ENCODE data around the gene ELL2. TPM values are rescaled to one million over a fixed set of nuclear protein-coding genes. Genes with fewer than 3 reads are reported as not detected.
A peak's percentile ranks its signal among the peaks of the same experiment; 100 is the strongest.

The ELL2 gene
- total and polyA plus RNA-seq, 2 donors (not counting 1 experiment from before 2014, with no cell fraction given), result 68.5 to 121 TPM

- Histone ChIP-seq H3K36me3 (ENCODE audit: control insufficient read depth, insufficient read depth, low read length) (no peaks in the 10 kb centered on the region), H3K4me3 (replicated peaks in 1 of 4; ENCODE audit: control extremely low read depth in 1 of 4, insufficient read depth in 1 of 4, low read depth in 3 of 4, low read length in 4 of 4) (no peak overlapping the region), H3K9ac (ENCODE audit: insufficient read depth, low read length) (no peak overlapping the region), H3K4me2 (ENCODE audit: extremely low read depth, insufficient read depth, low read length) (no peak overlapping the region), H4K20me1 (ENCODE audit: control insufficient read depth, extremely low read depth, insufficient read depth, low read length) (peaks cover 7% of the 10 kb centered on the region), H3K79me2 (ENCODE audit: control insufficient read depth, insufficient read depth, low read length) (peaks cover 93% of the 10 kb centered on the region), H3K4me1 (ENCODE audit: control insufficient read depth, extremely low read depth, insufficient read depth, low read length) (peaks cover 2% of the 10 kb centered on the region), H3K27me3 (ENCODE audit: control insufficient read depth, insufficient read depth, low read length) (no peaks in the 10 kb centered on the region), H3K9me3 (ENCODE audit: control insufficient read depth, insufficient read depth, low read depth, low read length) (no peaks in the 10 kb centered on the region), H2AFZ (ENCODE audit: low read length) (no peak overlapping the region), H3K27ac (ENCODE audit: insufficient read depth, low read length) (no peak overlapping the region)
- TF ChIP-seq CTCF (conservative IDR thresholded peaks at IDR 0.05 in 1 of 2, IDR thresholded peaks at IDR 0.05 in 1 of 2; ENCODE audit: low read depth in 1 of 2, low read length in 2 of 2) (no peak), EZH2 (IDR thresholded peaks at IDR 0.05; ENCODE audit: low read length, missing control alignments) (no peak)
- no peak for DNase-seq (ENCODE audit: low read depth in 2 of 2)
These were observed 8.5 kb downstream of the ELL2 start for GRCh38 chr5:95953021-95953702.

- Histone ChIP-seq H3K27ac (ENCODE audit: insufficient read depth, low read length) (no peak overlapping the region), H3K4me1 (ENCODE audit: control insufficient read depth, extremely low read depth, insufficient read depth, low read length) (peaks cover 2% of the 10 kb centered on the region), H4K20me1 (ENCODE audit: control insufficient read depth, extremely low read depth, insufficient read depth, low read length) (peaks cover 7% of the 10 kb centered on the region)
These were observed 9.7 kb downstream of the ELL2 start for GRCh38 chr5:95951916-95952315.

GRCh38 chr5:95949810-95950209, 11.8 kb downstream of the ELL2 start:
- no peak overlapping the region for H3K4me3 ChIP-seq (replicated peaks in 1 of 4; ENCODE audit: control extremely low read depth in 1 of 4, insufficient read depth in 1 of 4, low read depth in 3 of 4, low read length in 4 of 4)
- H3K27me3 ChIP-seq (ENCODE audit: control insufficient read depth, insufficient read depth, low read length), result no peaks in the 10 kb centered on the region
- peaks cover 2% of the 10 kb centered on the region for H3K4me1 ChIP-seq (ENCODE audit: control insufficient read depth, extremely low read depth, insufficient read depth, low read length)
- peaks cover 5% of the 10 kb centered on the region for H4K20me1 ChIP-seq (ENCODE audit: control insufficient read depth, extremely low read depth, insufficient read depth, low read length)
- no peak for TF ChIP-seq CTCF (conservative IDR thresholded peaks at IDR 0.05 in 1 of 2, IDR thresholded peaks at IDR 0.05 in 1 of 2; ENCODE audit: low read depth in 1 of 2, low read length in 2 of 2)
- TF ChIP-seq EZH2 (IDR thresholded peaks at IDR 0.05; ENCODE audit: low read length, missing control alignments), result no peak
- H3K9me3 ChIP-seq (ENCODE audit: control insufficient read depth, insufficient read depth, low read depth, low read length), result no peaks in the 10 kb centered on the region
- H3K36me3 ChIP-seq (ENCODE audit: control insufficient read depth, insufficient read depth, low read length), result peaks cover 2% of the 10 kb centered on the region
- no peak for DNase-seq (ENCODE audit: low read depth in 2 of 2)
- no peak overlapping the region for H3K9ac ChIP-seq (ENCODE audit: insufficient read depth, low read length)
- H3K79me2 ChIP-seq (ENCODE audit: control insufficient read depth, insufficient read depth, low read length), result peaks cover 93% of the 10 kb centered on the region
- H3K4me2 ChIP-seq (ENCODE audit: extremely low read depth, insufficient read depth, low read length), result peak overlapping the region; percentile 9
- H3K27ac ChIP-seq (ENCODE audit: insufficient read depth, low read length), result no peak overlapping the region
- H2AFZ ChIP-seq (ENCODE audit: low read length), result no peak overlapping the region

More at GRCh38 chr5:95951916-95952315, 9.7 kb downstream of the ELL2 start:
- H3K36me3 ChIP-seq (ENCODE audit: control insufficient read depth, insufficient read depth, low read length), result no peaks in the 10 kb centered on the region
- H3K79me2 ChIP-seq (ENCODE audit: control insufficient read depth, insufficient read depth, low read length), result peaks cover 93% of the 10 kb centered on the region
- H2AFZ ChIP-seq (ENCODE audit: low read length), result no peak overlapping the region
- DNase-seq (ENCODE audit: low read depth in 2 of 2), result no peak
- no peak overlapping the region for H3K9ac ChIP-seq (ENCODE audit: insufficient read depth, low read length)
- H3K9me3 ChIP-seq (ENCODE audit: control insufficient read depth, insufficient read depth, low read depth, low read length), result no peaks in the 10 kb centered on the region
- H3K27me3 ChIP-seq (ENCODE audit: control insufficient read depth, insufficient read depth, low read length), result no peaks in the 10 kb centered on the region
- H3K4me3 ChIP-seq (replicated peaks in 1 of 4; ENCODE audit: control extremely low read depth in 1 of 4, insufficient read depth in 1 of 4, low read depth in 3 of 4, low read length in 4 of 4), result no peak overlapping the region
- TF ChIP-seq EZH2 (IDR thresholded peaks at IDR 0.05; ENCODE audit: low read length, missing control alignments), result no peak
- no peak for TF ChIP-seq CTCF (conservative IDR thresholded peaks at IDR 0.05 in 1 of 2, IDR thresholded peaks at IDR 0.05 in 1 of 2; ENCODE audit: low read depth in 1 of 2, low read length in 2 of 2)
- no peak overlapping the region for H3K4me2 ChIP-seq (ENCODE audit: extremely low read depth, insufficient read depth, low read length)

Measured in fibroblast of lung (primary cell).